GM19397 (cell line): Measurements from ENCODE around the gene OXCT2.
"Not testable (repeated sequence)": the region's sequence is repeated elsewhere in the genome, so short reads cannot be mapped to it uniquely, and the experiment has no call there.

Experiments used
- ATAC-seq: cut with Tn5 transposase; IDR thresholded peaks from one replicate; pipeline ENCODE4 v1.9.1; 2021; ENCODE audit warnings: mild to moderate bottlenecking, moderate library complexity; ENCODE audit not compliant: unreplicated experiment

The OXCT2 gene

DNA sequence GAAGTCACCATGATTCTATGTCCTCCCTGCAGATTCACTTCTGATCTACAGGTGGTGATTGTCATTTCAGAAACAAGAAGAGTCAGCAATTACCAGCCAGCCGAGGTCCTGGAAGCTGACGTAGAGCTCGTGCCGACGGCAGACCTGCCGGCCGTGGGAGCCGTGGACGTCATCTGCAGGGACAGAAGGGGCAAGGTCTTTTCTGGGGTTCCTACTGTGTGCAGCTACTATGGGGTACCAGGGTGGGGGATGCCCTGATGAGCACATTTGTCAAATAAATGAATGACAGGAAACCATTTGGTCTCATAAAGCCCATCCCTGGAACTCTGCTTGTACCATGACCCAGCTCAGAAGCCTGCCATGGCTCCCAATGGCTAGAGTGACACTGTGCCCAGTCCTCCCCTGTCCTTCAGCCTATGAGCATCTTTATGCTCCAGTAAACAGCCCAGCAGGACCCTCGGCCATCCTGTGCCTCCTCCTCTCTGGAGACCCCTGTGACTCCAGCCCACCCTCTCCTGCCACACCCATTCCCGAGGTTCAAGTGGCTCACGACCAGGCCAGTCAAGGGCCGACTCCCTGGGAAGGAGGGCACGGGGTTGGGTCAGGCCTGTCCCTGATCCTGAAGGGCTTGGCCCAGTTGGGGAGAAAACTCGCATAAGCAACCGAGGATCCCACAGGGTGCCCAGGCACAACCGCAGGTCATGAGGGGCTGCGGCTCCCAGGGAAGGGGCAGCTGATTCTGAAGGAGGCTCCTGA is 7.4 kb downstream of the OXCT2 start:
- not testable (repeated sequence) for ATAC-seq

DNA sequence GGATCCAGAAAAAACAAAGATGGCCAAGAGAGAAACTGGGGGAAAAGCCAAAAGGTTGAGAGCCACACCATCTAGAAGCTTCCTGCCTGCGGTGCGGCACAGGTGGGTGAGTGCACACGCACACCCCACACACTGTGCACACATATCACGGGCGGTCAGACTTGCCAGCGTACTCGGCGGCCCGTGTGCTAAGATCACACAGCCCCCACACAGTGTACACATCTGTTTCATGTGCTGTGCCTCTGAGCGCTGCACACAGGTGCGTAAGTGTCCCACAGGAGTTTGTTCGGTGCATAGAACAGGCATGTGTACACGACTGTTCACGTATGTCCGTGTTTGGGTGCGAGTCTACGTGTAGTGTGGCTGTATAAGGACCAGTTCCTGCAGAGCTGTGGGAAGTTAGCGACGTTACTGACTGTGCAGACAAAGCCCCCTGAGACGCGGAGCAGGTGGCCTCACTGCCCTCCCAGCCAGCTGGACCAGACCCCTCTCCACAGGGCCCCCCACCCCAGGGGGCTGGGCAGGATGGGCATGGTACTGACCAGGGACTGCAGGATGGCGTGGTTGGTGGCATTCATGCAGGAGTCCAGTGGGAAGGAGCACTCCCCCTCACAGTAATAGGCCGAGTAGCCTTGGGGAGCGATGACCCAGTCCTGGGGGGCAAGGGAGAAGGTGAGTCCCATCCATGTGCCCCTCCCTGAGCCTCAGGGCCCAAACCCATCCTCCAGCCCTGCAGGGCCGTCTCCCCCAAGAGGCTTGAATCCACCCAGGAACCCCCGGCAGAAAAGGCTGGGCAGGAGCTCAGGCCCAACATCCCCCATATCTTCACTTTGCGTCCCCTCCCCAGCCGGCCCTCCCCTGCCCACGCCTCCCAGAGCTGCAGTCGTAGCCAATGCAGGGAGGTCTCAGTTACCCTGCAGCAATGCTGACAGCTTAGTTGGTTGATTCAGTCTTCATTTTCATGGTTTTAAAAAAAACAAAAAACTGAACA is 8.3 kb downstream of the OXCT2 start:
- no peak for ATAC-seq

DNA sequence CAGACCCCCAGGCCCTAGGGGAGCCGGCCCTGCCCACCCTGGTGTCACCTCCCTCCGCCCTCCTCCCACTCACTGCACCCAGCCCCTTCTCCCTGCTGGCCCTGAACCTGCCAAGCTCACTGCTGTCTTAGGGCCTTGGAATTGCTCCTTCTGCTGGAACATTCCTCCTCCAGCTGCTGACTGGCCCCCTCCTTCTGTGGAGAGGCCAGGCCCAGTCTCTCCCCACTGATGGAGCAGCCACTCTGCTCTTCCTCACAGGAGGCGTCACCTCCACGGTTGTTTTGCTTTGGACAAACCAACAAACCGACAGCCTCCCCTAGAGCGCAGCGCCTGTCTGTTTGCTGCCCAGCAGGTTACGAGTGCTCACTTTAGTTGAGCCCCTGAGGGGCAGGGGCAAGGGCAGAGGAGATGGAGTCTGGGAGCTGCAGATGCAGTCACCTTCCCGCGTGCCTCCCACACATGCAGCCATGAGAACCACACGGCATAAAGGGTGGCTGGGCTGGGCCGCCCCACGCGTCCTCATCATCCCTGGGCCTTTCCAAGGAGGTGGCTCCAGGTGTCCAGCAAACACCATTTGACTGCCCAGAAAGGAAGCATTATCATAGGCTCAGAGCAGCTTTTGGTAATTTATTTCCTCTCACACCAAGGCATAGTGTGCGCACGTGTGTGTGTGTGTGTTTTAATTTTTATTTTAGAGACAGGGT is 9.4 kb downstream of the OXCT2 start:
- ATAC-seq: no peak

DNA sequence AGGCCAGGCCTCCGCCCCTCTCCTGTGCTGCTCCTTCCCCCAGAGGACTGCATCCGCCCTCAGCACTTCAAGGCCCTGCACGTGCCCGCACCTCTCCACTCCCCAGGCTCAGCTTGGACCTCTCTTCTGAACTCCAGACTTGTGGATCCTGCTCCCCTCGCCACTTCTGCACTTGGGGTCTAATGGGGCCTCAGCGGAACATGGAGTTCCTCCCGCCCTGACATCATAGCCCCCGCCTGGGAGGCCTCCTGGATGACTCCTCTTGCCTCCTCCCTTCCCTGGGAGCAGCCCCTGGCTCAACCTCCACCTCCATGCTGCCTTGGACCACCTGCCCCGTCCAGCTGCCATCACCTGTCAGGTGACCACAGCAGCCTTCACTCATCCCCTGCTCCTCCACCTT is 10.1 kb downstream of the OXCT2 start:
- ATAC-seq: no peak

DNA sequence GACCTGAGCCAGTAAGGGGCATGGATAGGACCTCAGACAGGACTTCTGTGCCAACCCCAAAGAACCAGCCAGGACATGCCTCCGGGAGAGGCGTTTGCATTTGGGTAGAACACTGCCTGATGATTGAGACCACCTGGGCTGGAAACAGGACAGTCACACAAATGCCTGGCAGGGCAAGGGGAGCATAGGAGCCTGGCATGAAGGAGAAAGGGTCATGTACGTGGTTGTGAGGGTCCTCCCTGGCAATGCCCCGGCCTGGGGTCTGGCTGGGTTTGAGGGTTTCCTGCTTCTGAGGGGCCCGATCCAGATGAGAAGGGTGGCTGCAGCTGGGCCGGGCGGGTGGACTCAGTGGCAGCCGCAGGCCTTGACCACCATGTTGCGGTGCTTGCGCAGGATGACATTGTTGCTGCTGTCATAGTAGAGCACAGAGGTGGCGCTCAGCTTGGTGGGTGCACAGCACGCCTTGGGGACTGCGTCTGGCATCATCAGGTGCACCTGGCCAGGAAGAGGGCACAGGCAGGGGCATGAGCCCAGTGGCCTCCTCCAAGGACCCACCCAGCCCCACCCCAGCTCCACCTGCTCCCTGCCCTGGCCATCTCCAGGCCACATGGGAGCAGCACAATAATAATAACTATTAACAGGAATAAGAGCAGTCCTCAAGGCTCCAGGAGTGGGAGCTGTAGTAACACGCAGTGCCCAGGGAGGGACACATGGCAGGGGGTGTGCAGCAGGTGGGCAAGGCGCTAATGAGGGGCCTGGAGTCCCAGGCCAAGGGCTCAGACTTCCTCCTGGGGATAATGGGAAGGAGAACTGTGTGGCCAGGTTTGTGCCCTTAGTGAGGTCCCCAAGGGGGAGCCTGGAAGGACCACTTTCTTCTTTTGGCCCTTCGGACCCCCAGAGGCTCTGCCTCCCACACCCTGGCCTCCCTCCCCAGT is 10.8 kb downstream of the OXCT2 start:
- no peak for ATAC-seq

DNA sequence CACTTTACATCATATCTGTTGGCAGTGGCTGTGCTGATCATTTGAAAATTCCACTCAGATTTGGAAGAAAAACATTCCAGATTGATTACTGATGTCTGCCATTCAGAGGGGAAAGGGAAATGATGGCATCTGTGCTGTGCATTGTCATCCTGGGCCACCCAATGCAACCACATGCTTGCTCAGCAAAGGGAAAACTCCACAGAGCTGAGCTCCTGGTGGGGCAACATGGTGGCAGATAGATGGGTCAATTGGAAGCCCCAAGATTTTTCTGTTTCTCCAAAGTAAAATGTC is 11.8 kb downstream of the OXCT2 start:
- ATAC-seq: no peak

DNA sequence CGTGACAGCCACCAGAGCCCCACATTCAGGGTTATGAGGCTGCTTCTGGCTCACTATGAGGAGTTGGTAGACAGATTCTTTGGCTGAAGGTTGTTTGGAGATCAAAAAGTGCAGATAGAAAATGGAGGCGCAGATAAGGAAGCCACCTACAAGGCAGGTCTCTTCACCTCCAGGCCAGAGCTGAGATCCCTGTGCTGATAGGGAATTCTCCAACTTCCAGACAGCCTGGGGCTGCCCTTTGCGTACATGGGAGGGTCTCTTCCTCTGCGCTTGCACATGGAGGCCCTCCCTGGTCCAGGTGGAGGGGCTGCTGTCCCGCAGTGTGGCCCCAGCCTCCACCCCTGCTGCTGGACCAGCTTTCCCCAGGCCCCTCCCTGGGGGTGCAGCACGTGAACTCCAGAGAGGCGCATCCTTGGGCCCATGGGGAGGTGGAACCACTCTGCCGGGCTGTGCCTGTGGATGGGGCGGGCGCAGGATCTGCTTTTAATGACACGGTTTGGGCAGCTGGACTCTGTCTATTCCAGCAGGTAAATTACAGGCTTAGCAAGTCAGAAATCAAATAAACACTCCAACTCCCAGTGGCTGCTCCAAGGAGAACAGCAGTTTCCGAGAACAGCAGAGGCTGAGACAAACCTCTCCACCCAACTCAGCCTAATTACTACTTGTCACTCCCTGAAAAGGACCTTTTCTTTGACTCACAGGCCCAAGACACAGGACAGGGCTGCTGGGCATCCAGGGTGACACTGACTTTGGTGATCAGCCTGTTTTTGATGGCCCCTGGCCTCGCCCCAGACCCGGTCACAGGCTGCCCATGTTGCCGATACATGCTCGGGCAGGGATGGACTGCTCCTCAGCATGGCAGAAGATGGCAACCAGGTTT is 12.4 kb downstream of the OXCT2 start:
- no peak for ATAC-seq

DNA sequence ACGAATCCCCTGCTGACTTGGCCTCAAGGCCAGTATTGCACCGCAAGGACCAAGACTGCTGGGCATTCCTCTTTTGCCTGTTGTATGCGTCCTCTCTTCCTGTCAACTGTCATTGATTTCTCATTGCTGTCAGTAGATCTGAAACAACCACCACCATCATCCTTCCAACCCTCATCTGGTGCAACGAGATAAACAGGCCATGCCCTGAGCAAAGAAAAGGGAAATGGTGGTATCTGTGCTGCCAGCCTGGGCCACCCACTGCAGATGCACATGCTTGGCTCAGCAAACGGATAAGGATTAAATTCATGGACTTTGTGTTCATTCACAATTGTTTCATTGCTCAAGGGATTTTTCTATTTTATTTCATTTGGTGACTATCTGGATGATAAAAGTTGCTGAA is 13.6 kb downstream of the OXCT2 start:
- ATAC-seq: no peak

DNA sequence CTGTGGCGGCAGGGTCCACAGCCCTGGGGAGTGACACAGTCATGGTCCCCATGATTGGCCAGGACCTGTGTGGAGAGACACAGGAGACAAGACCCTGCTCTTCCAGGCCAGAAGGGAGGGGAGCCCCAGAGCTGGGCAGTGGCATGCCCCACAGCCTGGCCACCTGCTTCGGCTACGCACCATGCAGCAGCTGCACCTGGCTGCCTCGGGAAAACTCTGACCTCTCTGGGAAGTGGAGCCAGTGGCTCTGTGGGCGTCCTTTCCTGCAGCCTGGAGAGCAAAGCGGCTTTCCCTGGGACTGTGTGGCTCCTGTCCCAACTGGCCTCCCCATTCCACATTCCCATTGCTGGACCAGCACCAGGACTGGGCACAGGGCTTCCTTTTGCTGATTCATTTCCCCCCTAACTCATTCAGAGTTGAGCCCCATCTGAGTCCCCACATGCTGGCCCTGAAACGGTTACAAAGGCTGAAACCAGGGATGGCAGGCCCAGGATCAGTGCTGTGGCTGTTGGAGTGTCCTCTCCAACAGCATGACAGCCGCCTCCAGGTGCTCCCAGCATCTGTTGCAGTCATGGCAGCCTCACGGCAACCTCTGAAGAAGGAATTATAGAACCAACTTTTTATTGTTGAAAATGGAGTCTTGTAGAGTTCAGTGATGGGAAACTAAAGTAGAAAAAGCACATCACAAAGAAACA is 15.0 kb downstream of the OXCT2 start:
- no peak for ATAC-seq

DNA sequence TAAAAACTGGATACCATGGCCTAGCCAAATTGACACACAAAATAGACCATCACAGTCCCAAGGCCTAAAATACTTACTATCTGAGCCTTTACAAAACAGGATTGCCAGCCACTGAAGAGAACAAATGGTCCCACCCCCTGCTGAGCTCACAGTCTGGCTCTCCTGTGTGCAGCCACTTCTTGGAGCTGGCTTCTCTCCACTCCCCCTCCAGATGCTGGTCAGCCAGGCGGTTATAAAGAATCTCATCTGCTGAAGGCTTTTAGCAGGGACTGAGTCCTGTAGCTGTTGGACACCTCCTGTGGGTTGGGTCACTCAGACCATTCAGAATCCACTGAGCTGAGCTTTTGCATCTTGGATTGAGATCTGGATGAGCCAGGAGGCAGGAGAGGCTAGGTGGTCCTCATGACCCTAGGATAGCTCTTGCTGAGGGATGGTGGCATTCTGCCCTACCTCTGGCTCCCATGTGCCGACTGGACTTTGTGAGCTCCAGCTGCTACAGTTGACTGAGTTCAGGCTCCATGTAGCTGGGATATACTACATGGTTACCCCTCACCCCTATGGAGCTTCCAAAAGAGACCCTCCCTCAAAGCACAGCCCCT is 16.1 kb downstream of the OXCT2 start:
- no peak for ATAC-seq

DNA sequence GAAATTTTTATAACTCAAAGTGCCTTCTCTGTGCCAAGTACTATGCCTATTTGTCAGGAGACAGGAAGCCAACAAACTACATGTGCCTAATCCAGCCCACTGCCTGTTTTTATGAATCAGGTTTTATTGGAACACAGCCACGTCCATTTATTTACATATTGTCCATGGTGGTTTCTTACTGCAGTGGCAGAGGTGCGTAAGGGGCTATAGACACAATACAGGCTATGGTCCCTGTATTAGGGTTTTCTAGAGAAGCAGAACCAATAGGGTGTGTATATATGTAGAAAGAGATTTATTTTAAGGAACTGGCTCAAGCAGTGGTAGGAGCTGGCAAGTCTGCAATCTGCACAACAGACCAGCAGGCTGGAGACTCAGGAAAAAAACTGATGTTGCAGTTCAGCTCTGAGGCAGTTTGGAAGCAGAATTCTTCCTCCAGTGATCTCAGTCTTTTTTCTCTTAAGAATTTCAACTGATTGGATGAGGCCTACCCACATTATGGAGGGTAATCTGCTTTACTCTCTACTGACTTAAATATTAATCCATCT is 17.1 kb downstream of the OXCT2 start:
- ATAC-seq: no peak

DNA sequence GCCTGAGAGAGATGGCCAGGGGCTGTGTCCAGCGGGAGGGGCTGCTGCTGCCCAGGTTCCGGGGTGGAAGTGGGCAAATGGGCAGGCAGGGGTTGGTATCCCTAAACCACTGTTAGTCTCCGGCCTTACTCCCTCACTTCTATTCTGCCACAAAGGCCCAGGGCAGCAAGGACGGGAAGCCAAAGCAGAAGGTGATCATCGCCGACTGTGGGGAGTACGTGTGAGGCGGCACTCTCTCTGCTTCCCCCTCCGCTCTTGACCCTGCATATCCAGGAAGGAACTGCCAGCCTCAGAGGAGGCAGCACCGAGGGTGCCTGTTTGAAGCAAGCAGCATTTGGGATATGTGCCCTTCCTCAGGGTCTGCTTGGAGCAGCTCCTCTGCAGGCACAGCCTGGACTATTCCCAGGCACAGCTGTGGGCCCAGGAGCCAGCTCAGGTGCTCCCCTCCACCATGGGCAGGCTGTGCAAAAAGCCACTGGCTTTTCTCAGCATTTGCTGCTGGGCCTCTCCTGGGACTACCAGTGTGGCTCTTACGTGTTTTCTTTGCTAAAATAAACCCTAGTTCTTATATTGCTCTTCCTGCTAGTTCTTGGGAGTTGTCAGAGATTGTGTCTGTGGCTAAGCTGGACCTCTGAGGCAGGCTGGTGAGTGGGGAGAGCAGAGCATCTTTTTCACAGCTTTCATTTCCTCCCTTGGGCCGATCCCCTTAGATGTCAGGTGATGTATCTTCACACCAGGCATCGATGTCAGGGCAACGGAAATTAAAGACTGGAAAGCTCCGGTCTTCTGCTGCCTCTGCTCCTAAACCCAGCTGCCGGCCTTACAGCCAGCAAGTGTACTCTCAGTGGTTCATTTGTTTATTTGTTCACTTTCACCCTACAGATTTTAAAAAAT is 17.8 kb downstream of the OXCT2 start:
- ATAC-seq: no peak

DNA sequence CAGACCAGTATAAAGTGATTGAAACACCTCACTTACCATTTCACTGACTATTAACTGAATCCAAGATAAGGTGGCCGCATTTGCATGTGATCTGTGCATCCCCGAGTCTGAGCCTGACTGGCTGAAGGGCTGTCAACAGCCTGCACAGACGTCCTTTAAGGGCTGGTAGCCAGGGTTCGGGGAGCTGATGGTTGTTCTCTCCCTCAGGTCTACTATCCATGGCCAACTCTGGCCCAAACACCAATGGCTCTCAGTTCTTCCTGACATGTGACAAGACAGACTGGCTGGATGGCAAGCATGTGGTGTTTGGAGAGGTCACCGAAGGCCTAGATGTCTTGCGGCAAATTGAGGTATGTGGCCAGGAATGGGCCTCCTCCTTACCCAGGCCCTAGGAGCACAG is 18.4 kb downstream of the OXCT2 start:
- no peak for ATAC-seq

DNA sequence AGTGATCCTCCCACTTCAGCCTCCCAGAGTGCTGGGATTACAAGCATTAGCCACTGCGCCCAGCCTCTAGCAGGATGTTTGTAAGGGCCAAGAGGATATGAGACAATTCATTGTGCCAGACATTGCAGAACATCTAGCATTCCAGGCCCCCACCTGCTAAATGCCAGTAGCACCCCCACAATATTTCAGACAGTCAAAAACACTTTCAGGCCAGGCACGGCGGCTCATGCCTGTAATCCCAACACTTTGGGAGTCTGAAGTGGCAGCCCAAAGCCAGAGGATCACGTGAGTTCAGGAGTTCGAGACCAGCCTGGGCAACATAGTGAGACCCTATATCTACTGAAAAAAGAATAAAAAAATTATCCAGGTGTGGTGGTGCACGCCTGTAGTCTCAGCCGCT is 19.6 kb downstream of the OXCT2 start:
- no peak for ATAC-seq

DNA sequence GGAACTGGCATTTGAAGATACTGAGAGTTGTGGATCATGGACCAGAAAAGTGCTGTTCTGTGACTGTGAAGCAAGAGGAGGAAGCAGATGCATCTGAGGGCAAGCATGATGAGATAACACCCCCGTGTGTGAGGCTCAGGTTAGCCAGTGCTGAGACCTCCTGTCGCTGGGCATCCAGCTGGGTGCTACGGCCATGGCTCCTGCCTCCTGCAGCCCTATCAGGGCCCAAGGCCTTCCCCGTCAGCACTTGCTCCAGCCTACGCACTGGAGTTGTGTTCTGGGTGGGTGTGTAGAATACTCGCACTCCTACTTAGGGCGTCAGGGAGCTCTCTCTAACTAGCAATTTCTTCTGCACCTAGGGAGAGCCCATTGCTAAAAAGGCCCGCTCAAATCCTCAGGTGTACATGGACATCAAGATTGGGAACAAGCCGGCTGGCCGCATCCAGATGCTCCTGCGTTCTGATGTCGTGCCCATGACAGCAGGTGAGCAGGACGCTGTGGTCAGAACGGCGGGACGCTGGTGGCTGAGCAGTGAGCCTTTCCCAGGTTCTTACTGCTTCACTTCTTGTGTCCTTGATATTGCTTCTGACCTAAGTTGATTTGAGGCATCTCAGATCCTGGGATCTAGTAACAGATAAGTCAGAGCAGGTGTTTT is 26.0 kb downstream of the OXCT2 start:
- no peak for ATAC-seq

DNA sequence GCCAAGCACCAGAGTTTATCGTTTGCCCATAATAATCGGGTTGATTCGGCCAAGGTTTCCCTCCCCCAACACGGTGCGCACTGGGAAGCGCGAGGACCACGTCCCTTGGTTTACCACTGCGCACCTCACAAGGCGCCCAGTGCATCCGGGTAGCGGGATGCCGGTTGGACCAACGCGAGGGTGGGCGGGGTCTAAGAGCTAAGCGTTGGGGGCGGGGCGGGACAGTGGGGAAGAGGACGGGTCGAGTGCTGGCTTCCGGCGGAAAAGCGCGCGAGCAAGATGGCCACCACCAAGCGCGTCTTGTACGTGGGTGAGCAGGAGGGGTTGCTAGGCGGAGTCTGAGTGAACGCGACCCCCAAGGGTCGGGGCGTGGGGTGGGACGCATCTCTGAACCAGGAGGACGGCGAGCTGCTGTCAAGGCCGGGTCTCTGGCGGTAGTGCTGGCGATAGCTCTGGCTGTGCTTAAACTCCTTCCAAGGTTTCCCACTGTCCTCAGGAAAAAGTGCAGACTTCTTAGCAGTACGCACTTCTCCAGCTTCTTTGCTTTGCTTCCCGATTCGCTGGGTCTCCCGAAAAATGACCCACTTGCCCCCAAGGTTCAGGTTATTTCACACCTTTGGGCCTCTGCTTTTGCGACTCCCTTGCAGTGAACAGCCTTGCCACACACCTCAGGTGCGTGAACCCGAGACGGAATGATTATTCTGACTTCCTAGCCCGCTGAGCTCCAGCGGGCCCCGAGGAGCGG is 32.4 kb downstream of the OXCT2 start, which contains the start of gene PPIE:
Gene PPIE (plus strand): TSS at position 261 of the 745 bp plus-strand sequence. CDS start 19 bp downstream, at position 280.
- ATAC-seq: peak; percentile 94
